Naive thymus-derived CD4-positive, alpha-beta T cell (primary cell): ENCODE results near the gene SLFN13. TPM values are rescaled to one million over a fixed set of nuclear protein-coding genes. Genes with fewer than 3 reads are reported as not detected.

Experiments
- ATAC-seq: fragments of 150-1000 bp; cut with Tn5 transposase; 2 replicates; pipeline ENCODE4 v1.10.0; 2021; ENCODE audit warnings: mild to moderate bottlenecking, moderate library complexity
- CTCF ChIA-PET: fragments of 350-600 bp; sonication (Branson Sonifier 250); formaldehyde crosslinking; loops from one replicate; lab custom pipeline; 2021; ENCODE audit warnings: antibody characterized with exemption; lab: Charles Lee
- POLR2A ChIA-PET: fragments of 350-600 bp; sonication (Branson Sonifier 250); formaldehyde crosslinking; loops from one replicate; lab custom pipeline; 2021; ENCODE audit warnings: antibody characterized with exemption, inconsistent platforms; lab: Charles Lee
- DNase-seq, 9 donors: peaks; one replicate each; pipeline versions ENCODE4 v3.0.0 to v3.0.0-alpha.2; 2020 to 2022; ENCODE audit warnings: mixed read lengths in 1 of 9
- H3K27ac ChIP-seq: one replicate; pipeline ENCODE4 v1.7.0; 2013; ENCODE audit warnings: mild to moderate bottlenecking, low read depth, low read length, moderate library complexity
- H3K27me3 ChIP-seq, 2 donors: one replicate each; pipeline ENCODE4 v1.7.0; 2013; ENCODE audit warnings: low read length in 2 of 2, mild to moderate bottlenecking in 2 of 2, moderate library complexity in 2 of 2; ENCODE audit not compliant: control insufficient read depth in 2 of 2, insufficient read depth in 2 of 2
- H3K36me3 ChIP-seq, 3 experiments: 1 replicate in 2 of 3; 2 replicates in 1 of 3; pipeline ENCODE4 v1.7.0; 2013; ENCODE audit warnings: low read length in 3 of 3, mild to moderate bottlenecking in 3 of 3, moderate library complexity in 1 of 3; ENCODE audit not compliant: insufficient read depth in 3 of 3, control insufficient read depth in 2 of 3
- H3K4me1 ChIP-seq, 2 donors: one replicate each; pipeline ENCODE4 v1.7.0; 2013; ENCODE audit warnings: low read length in 2 of 2, mild to moderate bottlenecking in 2 of 2, moderate library complexity in 1 of 2; ENCODE audit not compliant: control insufficient read depth in 2 of 2, insufficient read depth in 2 of 2
- H3K4me3 ChIP-seq: 2 replicates; pipeline ENCODE4 v1.7.0; 2013; ENCODE audit warnings: mild to moderate bottlenecking, low read length
- H3K9me3 ChIP-seq, 3 experiments: 1 replicate in 2 of 3; 2 replicates in 1 of 3; pipeline ENCODE4 v1.7.0; 2013; ENCODE audit warnings: low read length in 3 of 3; ENCODE audit not compliant: control insufficient read depth in 2 of 3
- H3K27ac Mint-ChIP-seq, 9 donors: one replicate each; pipeline ENCODE4 v1.8.0; 2020 to 2022; ENCODE audit warnings: mixed read lengths in 9 of 9, mild to moderate bottlenecking in 8 of 9, moderate library complexity in 5 of 9, inconsistent platforms in 2 of 9
- H3K27me3 Mint-ChIP-seq, 5 donors: one replicate each; pipeline ENCODE4 v1.8.0; 2021 to 2022; ENCODE audit warnings: mixed read lengths in 5 of 5, mild to moderate bottlenecking in 1 of 5
- H3K36me3 Mint-ChIP-seq, 5 donors: one replicate each; pipeline ENCODE4 v1.8.0; 2020 to 2022; ENCODE audit warnings: mixed read lengths in 5 of 5, mild to moderate bottlenecking in 3 of 5, inconsistent platforms in 1 of 5
- H3K4me1 Mint-ChIP-seq, 7 donors: one replicate each; pipeline ENCODE4 v1.8.0; 2020 to 2022; ENCODE audit warnings: mixed read lengths in 7 of 7, mild to moderate bottlenecking in 3 of 7, inconsistent platforms in 1 of 7
- H3K4me3 Mint-ChIP-seq, 10 donors: one replicate each; pipeline ENCODE4 v1.8.0; 2020 to 2022; ENCODE audit warnings: mild to moderate bottlenecking in 10 of 10, mixed read lengths in 10 of 10, moderate library complexity in 6 of 10, inconsistent platforms in 2 of 10
- H3K9me3 Mint-ChIP-seq, 11 donors: one replicate each; pipeline ENCODE4 v1.8.0; 2020 to 2022; ENCODE audit warnings: mixed read lengths in 11 of 11, mild to moderate bottlenecking in 4 of 11, inconsistent platforms in 1 of 11, moderate library complexity in 1 of 11
- intact Hi-C, 2 donors: fragments of 100-400 bp; cut with micrococcal nuclease; formaldehyde crosslinking; loops; one replicate each; pipeline ENCODE4 v1.15.1; 2023
- polyA plus RNA-seq, 2 donors: library from polyadenylated mRNA; unstranded; fragments of 300-500 nt; fragmentation: Illumina TruSeq; gene quantifications; one replicate each; pipeline ENCODE4 v1.2.3, GENCODE V29; 2021
- total RNA-seq, 6 experiments: library from RNA in 5 of 6; stranded (reverse) in 5 of 6; gene quantifications; 1 replicate in 5 of 6; 2 replicates in 1 of 6; pipeline ENCODE4 v1.2.3 and lab custom pipeline; 2021 to 2026

The SLFN13 gene
- total RNA-seq (10 to 100 TPM; 10.5 to 64.7 (median 21.0) TPM), polyA plus RNA-seq (1 to 10 TPM; 3.6 to 5.4 TPM), total RNA-seq (lab: John Stamatoyannopoulos, UW) (24.0 reads per million, percentile 54 among the genes with 10 or more reads in this experiment)

DNA sequence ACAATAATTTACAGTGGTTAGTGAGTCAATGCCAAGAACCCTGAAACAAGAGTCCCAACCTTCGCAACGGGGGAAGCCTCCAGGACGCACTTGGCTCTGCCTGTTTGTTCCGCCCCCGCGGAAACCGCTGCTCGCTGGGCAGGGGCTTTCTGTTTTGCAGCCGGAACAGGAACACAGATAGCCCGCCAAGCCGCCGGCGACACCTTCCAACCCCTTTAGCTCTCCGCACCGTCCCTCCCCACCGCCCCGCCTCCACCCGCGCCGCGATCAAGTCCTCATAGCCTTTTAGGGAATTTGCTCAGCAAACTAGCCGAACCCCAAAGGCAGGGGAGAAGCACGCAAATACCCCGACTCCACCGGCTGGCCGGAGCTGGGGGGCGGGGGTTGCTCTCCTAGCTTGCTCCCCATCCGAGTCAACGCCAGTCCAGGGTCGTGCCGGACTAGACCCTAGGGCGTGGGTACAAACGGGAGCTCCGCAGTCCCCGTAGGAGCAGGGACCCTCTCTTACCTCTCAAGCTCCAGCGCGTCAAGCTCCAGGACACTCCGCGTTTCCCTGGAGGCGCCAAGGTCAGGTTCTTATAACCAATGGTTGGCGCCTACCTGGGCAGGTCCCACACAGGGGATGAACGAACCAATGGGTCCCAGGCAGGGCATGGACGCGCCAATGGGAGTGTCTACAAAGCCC lies at the start of gene SLFN13:
Gene SLFN13, minus strand, starts transcription at position 553 of the 685 bp plus-strand sequence. CDS start 3,086 bp downstream, outside the sequence.
- Mint-ChIP-seq H3K4me1 (peaks cover 0 to 33% (median 26%) of the 10 kb centered on the region in 7 donors), H3K27me3 (no peaks in the 10 kb centered on the region), H3K36me3 (peaks cover 0 to 55% (median 17%) of the 10 kb centered on the region in 5 donors), H3K9me3 (no peaks in the 10 kb centered on the region), H3K4me3 (peak within 1 kb of the TSS; percentile 75 to 94 (median 87)), H3K27ac (peak within 1 kb of the TSS; percentile 76 to 94 (median 83))
- ChIA-PET CTCF (interaction anchor here (0.7 to 1.3 kb wide), 2 partner anchors 58 to 85 kb away, joined by 3 to 4 read pairs; no protein-coding TSS in a partner anchor), POLR2A (interaction anchor here (0.5 to 2.5 kb wide), 19 partner anchors 9 to 329 kb away, joined by 3 to 28 read pairs (median 4); partner anchors contain the start of genes SLFN11, SLFN12L and SLFN5)
- ATAC-seq (peak; percentile 94), DNase-seq (peak; percentile 59 to 89 (median 74))
- no peaks in the 10 kb centered on the region for H3K27me3 ChIP-seq
- no peaks in the 10 kb centered on the region for H3K9me3 ChIP-seq
- peaks cover 7 to 14% of the 10 kb centered on the region in 2 donors for H3K4me1 ChIP-seq
- no peaks in the 10 kb centered on the region for H3K36me3 ChIP-seq
- peak within 1 kb of the TSS; percentile 57 for H3K4me3 ChIP-seq
- intact Hi-C loops, result loop anchor here (1.0 to 5.0 kb wide), 10 partner anchors 12 to 206 kb away; partner anchors contain the start of genes SLFN11 (in 2 of the 2) and SLFN5 (in 1 of the 2)
- H3K27ac ChIP-seq, result peak within 1 kb of the TSS; percentile 69

DNA sequence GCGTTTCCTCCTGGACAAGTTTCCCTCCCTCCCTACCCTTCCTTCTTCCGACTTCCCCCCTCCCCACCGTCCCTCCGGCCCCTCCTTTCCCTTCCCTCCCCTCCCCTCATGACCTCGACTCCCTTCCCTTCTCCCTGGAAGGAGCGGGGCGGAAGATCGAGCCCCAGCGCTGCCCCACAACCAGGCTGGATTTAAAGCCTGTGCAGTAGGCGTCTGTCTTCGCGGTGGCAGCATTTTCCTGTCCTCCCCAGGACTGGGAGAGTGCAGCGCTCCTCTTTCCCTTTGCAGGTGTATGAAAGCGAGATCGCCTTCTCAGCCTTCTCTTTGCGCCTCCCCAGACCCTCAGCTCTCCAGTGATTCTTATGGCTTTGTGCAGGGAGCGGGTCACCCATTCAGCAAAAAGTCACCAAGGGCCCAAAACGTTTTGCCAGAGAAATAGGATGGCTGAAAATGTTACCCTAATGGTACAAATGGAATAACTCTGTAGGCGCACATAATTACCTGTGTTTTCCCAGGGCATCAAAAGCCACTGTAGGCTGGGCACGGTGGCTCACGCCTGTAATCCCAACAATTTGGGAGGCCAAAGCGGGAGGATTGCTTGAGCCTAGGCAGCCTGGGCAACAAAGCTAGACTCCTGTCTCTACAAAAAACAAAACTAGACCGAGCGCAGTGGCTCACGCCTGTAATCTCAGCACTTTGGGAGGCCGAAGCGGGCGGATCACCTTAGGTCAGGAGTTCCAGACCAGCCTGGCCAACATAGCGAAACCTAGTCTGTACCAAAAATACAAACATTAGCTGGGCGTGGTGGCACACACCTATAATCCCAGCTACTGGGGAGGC lies 48.1 kb upstream of the SLFN13 start:
- no peak overlapping the region for H3K27ac ChIP-seq
- ChIA-PET CTCF (no interaction called here), POLR2A (interaction anchor here (1.0 to 1.7 kb wide), 5 partner anchors 9 to 246 kb away, joined by 3 to 8 read pairs (median 5); partner anchors contain the start of gene SLFN13)
- H3K36me3 Mint-ChIP-seq, result peaks cover 9 to 39% (median 33%) of the 10 kb centered on the region in 5 donors
- no peak for ATAC-seq
- intact Hi-C loops, result loop anchor here in 1 of 2 donors (2.0 kb wide), 1 partner anchor 14 kb away; no protein-coding TSS in a partner anchor
- peaks cover 36 to 88% (median 76%) of the 10 kb centered on the region in 7 donors for H3K4me1 Mint-ChIP-seq
- peaks cover 0 to 14% (median 6%) of the 10 kb centered on the region in 3 experiments for H3K36me3 ChIP-seq
- H3K27ac Mint-ChIP-seq, result peak overlapping the region; percentile 51 to 84 (median 66)
- H3K9me3 ChIP-seq, result peaks cover 0 to 1% (median 0%) of the 10 kb centered on the region in 3 experiments
- H3K4me3 Mint-ChIP-seq, result peak overlapping the region; percentile 48 to 92 (median 79)
- DNase-seq, result peak in 1 of 9 donors; percentile 5
- H3K27me3 ChIP-seq, result no peaks in the 10 kb centered on the region
- H3K4me3 ChIP-seq, result no peak overlapping the region
- peaks cover 0 to 3% (median 0%) of the 10 kb centered on the region in 5 donors for H3K27me3 Mint-ChIP-seq
- H3K4me1 ChIP-seq, result peaks cover 0 to 12% of the 10 kb centered on the region in 2 donors
- H3K9me3 Mint-ChIP-seq, result peaks cover 0 to 6% (median 2%) of the 10 kb centered on the region in 11 donors

DNA sequence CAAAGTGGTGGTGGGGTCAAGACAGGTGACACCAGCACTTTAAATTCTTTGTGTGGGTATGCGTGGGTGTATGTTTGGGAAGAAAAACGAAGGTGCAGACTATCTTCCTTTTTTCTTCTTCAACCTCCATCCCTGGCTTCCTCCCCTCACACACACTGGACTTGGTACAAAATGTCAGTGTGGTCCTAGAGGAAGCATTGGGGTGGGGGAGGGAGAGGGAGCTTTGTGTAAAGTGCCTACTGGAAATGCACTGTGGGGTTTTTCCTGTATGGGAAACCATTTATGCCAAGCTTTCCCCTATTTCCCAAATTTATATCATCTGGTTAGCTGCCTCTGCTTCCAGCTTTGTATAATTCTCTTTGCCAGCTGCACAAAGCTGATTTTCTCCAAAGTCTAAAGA lies 44.5 kb upstream of the SLFN13 start:
- peaks cover 0 to 21% (median 0%) of the 10 kb centered on the region in 3 experiments for H3K9me3 ChIP-seq
- intact Hi-C loops, result no loop called here
- no peak overlapping the region for H3K27ac ChIP-seq
- Mint-ChIP-seq H3K27ac (peak overlapping the region in 2 of 9 donors; percentile 36 to 46), H3K27me3 (peaks cover 0 to 12% (median 0%) of the 10 kb centered on the region in 5 donors), H3K9me3 (peaks cover 0 to 36% (median 17%) of the 10 kb centered on the region in 11 donors), H3K4me3 (peak overlapping the region in 1 of 10 donors; percentile 27), H3K36me3 (peaks cover 10 to 52% (median 46%) of the 10 kb centered on the region in 5 donors), H3K4me1 (peaks cover 19 to 87% (median 68%) of the 10 kb centered on the region in 7 donors)
- H3K27me3 ChIP-seq, result no peaks in the 10 kb centered on the region
- H3K4me3 ChIP-seq, result no peak overlapping the region
- CTCF ChIA-PET, result no interaction called here
- peaks cover 0 to 17% (median 10%) of the 10 kb centered on the region in 3 experiments for H3K36me3 ChIP-seq
- POLR2A ChIA-PET, result interaction anchor here (0.7 kb wide), 1 partner anchor 20 kb away, joined by 3 read pairs; no protein-coding TSS in a partner anchor
- no peak for ATAC-seq
- DNase-seq, result no peak
- peaks cover 12 to 17% of the 10 kb centered on the region in 2 donors for H3K4me1 ChIP-seq

DNA sequence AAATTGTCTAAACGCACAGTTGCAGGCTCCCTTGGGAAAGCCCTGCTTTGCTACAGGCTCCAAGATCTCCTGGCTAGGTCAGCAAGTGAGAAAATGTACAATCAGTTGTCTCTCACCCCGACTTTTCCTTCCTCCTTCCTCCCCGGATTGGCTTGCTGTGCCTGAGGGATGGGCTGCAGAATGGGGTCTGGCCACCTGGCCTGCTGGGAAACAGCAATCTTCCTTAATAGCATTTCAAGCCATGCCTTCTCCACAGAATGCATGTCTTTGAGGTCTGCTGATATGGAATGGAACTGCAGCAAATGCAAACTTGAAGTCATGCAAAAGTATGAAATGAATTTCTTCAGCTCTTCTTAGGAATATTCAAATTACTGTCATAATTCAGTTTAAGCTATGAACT lies 42.9 kb upstream of the SLFN13 start:
- POLR2A ChIA-PET, result interaction anchor here (1.6 to 9.2 kb wide), 2 partner anchors 44 to 179 kb away, joined by 3 to 133 read pairs; partner anchors contain the start of gene SLFN12L
- Mint-ChIP-seq H3K27me3 (peaks cover 0 to 12% (median 0%) of the 10 kb centered on the region in 5 donors), H3K4me3 (no peak overlapping the region), H3K36me3 (peaks cover 10 to 55% (median 46%) of the 10 kb centered on the region in 5 donors), H3K4me1 (peaks cover 21 to 89% (median 68%) of the 10 kb centered on the region in 7 donors), H3K9me3 (peaks cover 0 to 47% (median 17%) of the 10 kb centered on the region in 11 donors), H3K27ac (peak overlapping the region in 3 of 9 donors; percentile 10 to 46 (median 41))
- ATAC-seq, result no peak
- no peaks in the 10 kb centered on the region for H3K27me3 ChIP-seq
- H3K4me3 ChIP-seq, result no peak overlapping the region
- intact Hi-C loops, result no loop called here
- no peak overlapping the region for H3K27ac ChIP-seq
- CTCF ChIA-PET, result interaction anchor here (1.7 kb wide), 1 partner anchor 42 kb away, joined by 6 read pairs; no protein-coding TSS in a partner anchor
- peaks cover 19 to 22% of the 10 kb centered on the region in 2 donors for H3K4me1 ChIP-seq
- no peak for DNase-seq
- H3K9me3 ChIP-seq, result peaks cover 0 to 21% (median 0%) of the 10 kb centered on the region in 3 experiments
- peaks cover 0 to 17% (median 10%) of the 10 kb centered on the region in 3 experiments for H3K36me3 ChIP-seq

- peak overlapping the region in 1 of 10 donors; percentile 23 for H3K4me3 Mint-ChIP-seq
- peak overlapping the region in 6 of 9 donors; percentile 22 to 95 (median 68) for H3K27ac Mint-ChIP-seq
- peaks cover 21 to 85% (median 69%) of the 10 kb centered on the region in 7 donors for H3K4me1 Mint-ChIP-seq
- Histone ChIP-seq H3K4me1 (peaks cover 16 to 24% of the 10 kb centered on the region in 2 donors), H3K4me3 (no peak overlapping the region), H3K36me3 (peaks cover 0 to 17% (median 15%) of the 10 kb centered on the region in 3 experiments), H3K27me3 (no peaks in the 10 kb centered on the region), H3K9me3 (peaks cover 0 to 21% (median 0%) of the 10 kb centered on the region in 3 experiments), H3K27ac (no peak overlapping the region)
- H3K9me3 Mint-ChIP-seq, result peaks cover 0 to 61% (median 22%) of the 10 kb centered on the region in 11 donors
- ChIA-PET POLR2A (interaction anchor here (0.7 to 9.2 kb wide), 5 partner anchors 33 to 279 kb away, joined by 3 to 133 read pairs (median 3); partner anchors contain the start of gene SLFN12L), CTCF (interaction anchor here (1.7 kb wide), 1 partner anchor 43 kb away, joined by 6 read pairs; no protein-coding TSS in a partner anchor)
- H3K36me3 Mint-ChIP-seq, result peaks cover 15 to 69% (median 60%) of the 10 kb centered on the region in 5 donors
- intact Hi-C loops, result loop anchor here (2.0 to 5.0 kb wide), 7 partner anchors 43 to 328 kb away; partner anchors contain the start of genes AP2B1 (in 1 of the 2), PEX12 (in 1 of the 2), SLFN12 (in 1 of the 2) and SLFN13 (in 1 of the 2)
- H3K27me3 Mint-ChIP-seq, result peaks cover 0 to 12% (median 0%) of the 10 kb centered on the region in 5 donors
- no peak for DNase-seq
- ATAC-seq, result no peak
Measured at GRCh38 chr17:35489944-35490343, 41.4 kb upstream of the SLFN13 start.
